Measurements from ENCODE around the gene KEL. TPM values are rescaled to one million over a fixed set of nuclear protein-coding genes. Genes with fewer than 3 reads are reported as not detected.
"Not testable (repeated sequence)": the region's sequence is repeated elsewhere in the genome, so short reads cannot be mapped to it uniquely, and the experiment has no call there.

KEL gene
- total RNA-seq, 6 donors from 2014 or later = 0.11 to 13.0 (median 3.1) TPM; not detected in 1

GRCh38 chr7:142997456-142997989 is 35.4 kb upstream of the KEL start:
- DNase-seq = no peak
- Histone ChIP-seq H3K4me3 (no peak overlapping the region), H3K36me3 (no peaks in the 10 kb centered on the region), H3K27ac (no peak overlapping the region), H3K27me3 (no peaks in the 10 kb centered on the region), H3K9me3 (no peaks in the 10 kb centered on the region), H3K4me1 (no peaks in the 10 kb centered on the region)
- ATAC-seq (ENCODE audit: low FRiP score in 2 of 2) = no peak
- WGBS, 2 donors = 69 to 71% methylated on average over 4 of the region's 4 CpGs
- TF ChIP-seq CTCF (IDR thresholded peaks at IDR 0.05) (no peak), EP300 (IDR thresholded peaks at IDR 0.05) (no peak), POLR2A (IDR thresholded peaks at IDR 0.05) (no peak), POLR2AphosphoS5 (IDR thresholded peaks at IDR 0.05) (no peak)

GRCh38 chr7:142992427-142992826 is 30.3 kb upstream of the KEL start:
- 56 to 59% methylated on average over 3 of the region's 3 CpGs for WGBS, 2 donors

GRCh38 chr7:142984297-142984696 is 22.1 kb upstream of the KEL start:
- DNase-seq = no peak
- Histone ChIP-seq H3K4me3 (no peak overlapping the region), H3K27me3 (no peaks in the 10 kb centered on the region), H3K4me1 (no peaks in the 10 kb centered on the region), H3K27ac (no peak overlapping the region), H3K36me3 (no peaks in the 10 kb centered on the region), H3K9me3 (no peaks in the 10 kb centered on the region)
- peak in 1 of 2 donors; percentile 37 for ATAC-seq (ENCODE audit: low FRiP score in 2 of 2)
- WGBS, 2 donors = 100% methylated on average over 1 of the region's 1 CpG
- TF ChIP-seq POLR2AphosphoS5 (IDR thresholded peaks at IDR 0.05) (no peak), EP300 (IDR thresholded peaks at IDR 0.05) (no peak), CTCF (IDR thresholded peaks at IDR 0.05) (no peak), POLR2A (IDR thresholded peaks at IDR 0.05) (no peak)

More at GRCh38 chr7:142992427-142992826, 30.3 kb upstream of the KEL start:
- Histone ChIP-seq H3K9me3 (no peaks in the 10 kb centered on the region), H3K36me3 (no peaks in the 10 kb centered on the region), H3K27me3 (no peaks in the 10 kb centered on the region), H3K4me1 (no peaks in the 10 kb centered on the region), H3K27ac (no peak overlapping the region), H3K4me3 (no peak overlapping the region)
- DNase-seq = no peak
- ATAC-seq (ENCODE audit: low FRiP score in 2 of 2) = no peak
- no peak for TF ChIP-seq POLR2A (IDR thresholded peaks at IDR 0.05)
- TF ChIP-seq POLR2AphosphoS5 (IDR thresholded peaks at IDR 0.05) = no peak
- TF ChIP-seq CTCF (IDR thresholded peaks at IDR 0.05) = no peak
- no peak for TF ChIP-seq EP300 (IDR thresholded peaks at IDR 0.05)

- WGBS, 2 donors = 81 to 100% methylated on average over 1 of the region's 1 CpG
- TF ChIP-seq POLR2A (IDR thresholded peaks at IDR 0.05) (no peak), POLR2AphosphoS5 (IDR thresholded peaks at IDR 0.05) (no peak), EP300 (IDR thresholded peaks at IDR 0.05) (no peak), CTCF (IDR thresholded peaks at IDR 0.05) (no peak)
- no peak for DNase-seq
These were observed 21.7 kb upstream of the KEL start for GRCh38 chr7:142983825-142984224.

GRCh38 chr7:142978402-142978801 is 16.2 kb upstream of the KEL start:
- 79 to 83% methylated on average over 4 of the region's 4 CpGs for WGBS, 2 donors
- DNase-seq; H3K27ac ChIP-seq; H3K4me1 ChIP-seq; ATAC-seq (ENCODE audit: low FRiP score in 2 of 2); H3K27me3 ChIP-seq; H3K36me3 ChIP-seq; H3K9me3 ChIP-seq; H3K4me3 ChIP-seq: not testable (repeated sequence)

More at GRCh38 chr7:142983825-142984224, 21.7 kb upstream of the KEL start:
- peak; percentile 26 to 49 for ATAC-seq (ENCODE audit: low FRiP score in 2 of 2)
- Histone ChIP-seq H3K4me3 (no peak overlapping the region), H3K27me3 (no peaks in the 10 kb centered on the region), H3K36me3 (no peaks in the 10 kb centered on the region), H3K4me1 (no peaks in the 10 kb centered on the region), H3K27ac (no peak overlapping the region), H3K9me3 (no peaks in the 10 kb centered on the region)

All from upper lobe of left lung (tissue), 6 donors.